Trophoblast cell (in vitro differentiated cells and primary cell): ENCODE data around the gene HABP2.

Experiments used
- DNase-seq, 2 donors: peaks; one replicate each; pipeline ENCODE4 v3.0.0-alpha.2; 2016
- H2AFZ ChIP-seq: 2 replicates; pipeline ENCODE4 v1.6.1; 2013; ENCODE audit warnings: low read length, moderate library complexity, mild to moderate bottlenecking; ENCODE audit not compliant: insufficient read depth, poor library complexity
- H2AK5ac ChIP-seq: 2 replicates; pipeline ENCODE4 v1.6.1; 2013; ENCODE audit warnings: mild to moderate bottlenecking, low read length
- H2BK120ac ChIP-seq: 2 replicates; pipeline ENCODE4 v1.6.1; 2013; ENCODE audit warnings: low read length, mild to moderate bottlenecking, moderate library complexity; ENCODE audit not compliant: insufficient read depth, poor library complexity
- H2BK12ac ChIP-seq: 2 replicates; pipeline ENCODE4 v1.6.1; 2013; ENCODE audit warnings: mild to moderate bottlenecking, low read length, moderate library complexity
- H2BK5ac ChIP-seq: 2 replicates; pipeline ENCODE4 v1.6.1; 2013; ENCODE audit warnings: low read length, low read depth, moderate library complexity, mild to moderate bottlenecking; ENCODE audit not compliant: poor library complexity
- H3K14ac ChIP-seq: 2 replicates; pipeline ENCODE4 v1.6.1; 2013; ENCODE audit warnings: mild to moderate bottlenecking, low read length
- H3K18ac ChIP-seq: 2 replicates; pipeline ENCODE4 v1.6.1; 2013; ENCODE audit warnings: mild to moderate bottlenecking, low read length
- H3K23ac ChIP-seq: 2 replicates; pipeline ENCODE4 v1.6.1; 2013; ENCODE audit warnings: low read length
- H3K27ac ChIP-seq: 2 replicates; pipeline ENCODE4 v1.5.1; 2013; ENCODE audit warnings: low read depth, mild to moderate bottlenecking, inconsistent platforms, low read length, moderate library complexity
- H3K27me3 ChIP-seq: 2 replicates; pipeline ENCODE4 v1.6.1; 2013; ENCODE audit warnings: inconsistent platforms, mild to moderate bottlenecking, low read length, moderate library complexity; ENCODE audit not compliant: insufficient read depth
- H3K36me3 ChIP-seq, 2 experiments: 1 replicate in 1 of 2; 2 replicates in 1 of 2; pipeline ENCODE4 v1.6.1; 2013; ENCODE audit warnings: low read length in 2 of 2, mild to moderate bottlenecking in 2 of 2, moderate library complexity in 1 of 2; ENCODE audit not compliant: insufficient read depth in 2 of 2, control insufficient read depth in 1 of 2
- H3K4ac ChIP-seq: 2 replicates; pipeline ENCODE4 v1.6.1; 2013; ENCODE audit warnings: low read depth, mild to moderate bottlenecking, low read length, moderate library complexity
- H3K4me1 ChIP-seq, 2 experiments: 1 replicate in 1 of 2; 2 replicates in 1 of 2; pipeline ENCODE4 v1.6.1; 2013; ENCODE audit warnings: low read length in 2 of 2, mild to moderate bottlenecking in 2 of 2, moderate library complexity in 1 of 2; ENCODE audit not compliant: insufficient read depth in 2 of 2, control insufficient read depth in 1 of 2
- H3K4me2 ChIP-seq: 2 replicates; pipeline ENCODE4 v1.6.1; 2013; ENCODE audit warnings: inconsistent platforms, mild to moderate bottlenecking, low read length, moderate library complexity
- H3K4me3 ChIP-seq: 2 replicates; pipeline ENCODE4 v1.5.1; 2013; ENCODE audit warnings: mild to moderate bottlenecking, low read depth, low read length, inconsistent platforms
- H3K79me1 ChIP-seq: one replicate; pipeline ENCODE4 v1.6.1; 2013; ENCODE audit warnings: low read length
- H3K79me2 ChIP-seq: 2 replicates; pipeline ENCODE4 v1.6.1; 2013; ENCODE audit warnings: low read length, mild to moderate bottlenecking; ENCODE audit not compliant: control insufficient read depth, insufficient read depth, poor library complexity
- H3K9ac ChIP-seq: 2 replicates; pipeline ENCODE4 v1.6.1; 2013; ENCODE audit warnings: mild to moderate bottlenecking, low read length
- H3K9me3 ChIP-seq: 2 replicates; pipeline ENCODE4 v1.6.1; 2013; ENCODE audit warnings: low read depth, mild to moderate bottlenecking, control low read depth, inconsistent platforms, low read length; ENCODE audit not compliant: insufficient read depth
- H4K12ac ChIP-seq: 2 replicates; pipeline ENCODE4 v1.6.1; 2013; ENCODE audit warnings: low read depth, mild to moderate bottlenecking, low read length, moderate library complexity
- H4K8ac ChIP-seq: 2 replicates; pipeline ENCODE4 v1.6.1; 2013; ENCODE audit warnings: low read depth, mild to moderate bottlenecking, low read length, moderate library complexity
- H4K91ac ChIP-seq: one replicate; pipeline ENCODE4 v1.6.1; 2013; ENCODE audit warnings: low read depth, mild to moderate bottlenecking, low read length, moderate library complexity
- WGBS: extraction: QIAGEN DNeasy Blood & Tissue Kit; methylation state at CpG from one replicate; pipeline ENCODE4 v1.1.7; 2013; ENCODE audit warnings: missing lambda C conversion rate; ENCODE audit not compliant: insufficient read length, insufficient coverage; ENCODE audit errors: extremely low coverage; 5-methylcytosine and 5-hydroxymethylcytosine counted together

Gene HABP2

DNA sequence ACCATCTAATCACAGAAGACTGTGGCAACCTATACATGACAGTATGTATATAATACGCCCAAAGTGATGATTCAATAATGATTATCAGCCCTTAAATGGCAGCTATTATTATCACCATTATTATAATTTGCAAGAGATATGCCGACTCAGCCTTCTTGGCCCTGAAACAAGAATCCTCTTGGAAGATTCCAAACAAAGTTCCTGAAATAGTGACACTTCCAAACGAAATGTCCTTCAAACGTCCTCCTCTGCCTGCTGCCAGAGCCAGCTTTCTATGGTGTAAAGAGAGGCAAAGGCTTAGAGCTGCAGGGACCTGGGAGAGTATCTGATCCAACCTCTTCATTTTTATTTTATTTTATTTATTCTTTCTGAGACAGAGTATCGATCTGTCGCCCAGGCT is 75.0 kb downstream of the HABP2 start:
- WGBS = no CpG with 5 or more reads among the region's 6 CpGs
- H2AK5ac ChIP-seq = no peak overlapping the region
- no peak overlapping the region for H2BK5ac ChIP-seq
- no peak overlapping the region for H3K4ac ChIP-seq
- H2BK120ac ChIP-seq = no peak overlapping the region
- H3K36me3 ChIP-seq = no peaks in the 10 kb centered on the region
- no peaks in the 10 kb centered on the region for H3K79me2 ChIP-seq
- no peak overlapping the region for H3K23ac ChIP-seq
- no peak overlapping the region for H3K18ac ChIP-seq
- H3K27ac ChIP-seq = no peak overlapping the region
- no peak overlapping the region for H3K4me2 ChIP-seq
- no peak overlapping the region for H2AFZ ChIP-seq
- no peak overlapping the region for H4K91ac ChIP-seq
- no peaks in the 10 kb centered on the region for H3K79me1 ChIP-seq
- DNase-seq = no peak
- no peaks in the 10 kb centered on the region for H3K9me3 ChIP-seq
- H2BK12ac ChIP-seq = no peak overlapping the region
- no peak overlapping the region for H4K12ac ChIP-seq
- H3K9ac ChIP-seq = no peak overlapping the region
- H3K4me3 ChIP-seq = no peak overlapping the region
- no peak overlapping the region for H3K14ac ChIP-seq
- no peaks in the 10 kb centered on the region for H3K4me1 ChIP-seq
- no peak overlapping the region for H4K8ac ChIP-seq
- no peaks in the 10 kb centered on the region for H3K27me3 ChIP-seq

DNA sequence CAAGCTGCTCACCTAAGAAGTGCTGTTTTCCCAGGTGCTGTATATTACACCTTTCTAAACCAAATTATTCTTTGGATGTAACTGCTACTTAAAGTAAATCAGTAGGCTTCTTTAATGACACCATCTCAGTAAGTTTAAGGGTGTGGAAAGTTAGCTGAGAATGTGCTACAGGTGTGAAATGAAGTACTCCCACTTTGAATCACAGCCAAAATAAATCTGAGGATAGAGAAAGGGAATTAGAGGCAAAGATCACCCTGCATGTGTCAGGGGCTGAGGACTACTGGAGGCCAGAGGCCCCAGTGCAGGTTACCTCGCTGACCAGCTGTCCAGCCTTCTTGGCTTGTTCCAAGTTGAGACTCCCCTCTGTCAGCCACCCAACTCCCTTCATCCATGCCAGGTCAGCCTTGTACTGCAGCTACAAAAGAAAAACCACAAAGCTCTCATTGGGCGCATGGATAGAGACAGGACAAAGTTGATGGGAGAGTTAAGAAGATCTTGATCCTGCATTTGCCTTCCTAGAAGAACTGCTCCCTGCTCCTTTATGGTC is 75.8 kb downstream of the HABP2 start:
- H3K18ac ChIP-seq = no peak overlapping the region
- H4K91ac ChIP-seq = no peak overlapping the region
- no peak for DNase-seq

DNA sequence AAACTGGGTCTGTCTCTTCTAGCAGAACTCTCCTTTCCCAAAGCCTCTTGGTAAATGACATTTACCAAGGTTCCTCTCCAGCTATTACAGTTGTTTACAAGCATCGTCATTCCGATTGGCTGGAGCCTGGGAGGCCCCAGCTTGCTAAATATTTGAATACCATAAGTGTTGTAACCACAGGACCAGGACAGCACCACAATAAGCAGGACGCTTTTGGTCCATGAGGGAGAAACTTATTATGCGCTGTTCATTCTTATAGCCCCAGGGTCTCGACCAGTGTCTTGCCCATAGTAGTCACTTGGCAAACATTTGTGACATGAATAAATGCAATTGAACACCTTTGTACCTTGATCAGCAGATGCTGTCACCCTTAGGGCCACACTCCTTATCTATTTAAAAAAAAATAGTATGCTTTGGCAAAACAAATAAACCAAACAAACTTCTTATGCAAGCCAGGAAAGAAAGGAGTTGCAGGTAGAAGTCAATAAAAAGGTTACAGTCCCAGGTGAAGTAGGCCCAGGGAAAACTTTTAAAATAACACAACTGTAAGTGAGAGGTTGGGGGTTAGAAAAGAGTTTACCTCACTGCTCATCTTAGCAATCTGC is 78.2 kb downstream of the HABP2 start:
- no peak overlapping the region for H2BK12ac ChIP-seq
- H3K79me1 ChIP-seq = no peaks in the 10 kb centered on the region
- H2AK5ac ChIP-seq = no peak overlapping the region
- no peaks in the 10 kb centered on the region for H3K27me3 ChIP-seq
- no peak overlapping the region for H4K12ac ChIP-seq
- WGBS = no CpG with 5 or more reads among the region's 5 CpGs
- no peak overlapping the region for H2BK5ac ChIP-seq
- no peak overlapping the region for H3K4me3 ChIP-seq
- DNase-seq = peak in 1 of 2 donors; percentile 61
- no peak overlapping the region for H3K27ac ChIP-seq
- no peaks in the 10 kb centered on the region for H3K4me1 ChIP-seq
- no peaks in the 10 kb centered on the region for H3K36me3 ChIP-seq
- no peak overlapping the region for H2AFZ ChIP-seq
- no peak overlapping the region for H4K8ac ChIP-seq
- H3K18ac ChIP-seq = no peak overlapping the region
- no peaks in the 10 kb centered on the region for H3K79me2 ChIP-seq
- H3K23ac ChIP-seq = no peak overlapping the region
- no peak overlapping the region for H3K4me2 ChIP-seq
- no peak overlapping the region for H4K91ac ChIP-seq
- H3K4ac ChIP-seq = no peak overlapping the region
- no peak overlapping the region for H2BK120ac ChIP-seq
- H3K9ac ChIP-seq = no peak overlapping the region
- H3K14ac ChIP-seq = no peak overlapping the region
- H3K9me3 ChIP-seq = peaks cover 1% of the 10 kb centered on the region

More for the DNA sequence above, 75.8 kb downstream of the HABP2 start:
- H3K14ac ChIP-seq = no peak overlapping the region
- H3K4me1 ChIP-seq = no peaks in the 10 kb centered on the region
- H3K23ac ChIP-seq = no peak overlapping the region
- no peak overlapping the region for H3K4ac ChIP-seq
- no peak overlapping the region for H3K9ac ChIP-seq
- H3K79me1 ChIP-seq = no peaks in the 10 kb centered on the region
- H2AFZ ChIP-seq = no peak overlapping the region
- no peak overlapping the region for H2AK5ac ChIP-seq
- no peaks in the 10 kb centered on the region for H3K36me3 ChIP-seq
- H2BK5ac ChIP-seq = no peak overlapping the region
- H3K27me3 ChIP-seq = no peaks in the 10 kb centered on the region
- H4K12ac ChIP-seq = no peak overlapping the region
- no peak overlapping the region for H3K4me3 ChIP-seq
- H3K79me2 ChIP-seq = no peaks in the 10 kb centered on the region
- H2BK120ac ChIP-seq = no peak overlapping the region
- H3K9me3 ChIP-seq = no peaks in the 10 kb centered on the region
- H3K4me2 ChIP-seq = no peak overlapping the region
- H4K8ac ChIP-seq = no peak overlapping the region
- H2BK12ac ChIP-seq = no peak overlapping the region
- WGBS = no CpG with 5 or more reads among the region's 2 CpGs
- no peak overlapping the region for H3K27ac ChIP-seq

DNA sequence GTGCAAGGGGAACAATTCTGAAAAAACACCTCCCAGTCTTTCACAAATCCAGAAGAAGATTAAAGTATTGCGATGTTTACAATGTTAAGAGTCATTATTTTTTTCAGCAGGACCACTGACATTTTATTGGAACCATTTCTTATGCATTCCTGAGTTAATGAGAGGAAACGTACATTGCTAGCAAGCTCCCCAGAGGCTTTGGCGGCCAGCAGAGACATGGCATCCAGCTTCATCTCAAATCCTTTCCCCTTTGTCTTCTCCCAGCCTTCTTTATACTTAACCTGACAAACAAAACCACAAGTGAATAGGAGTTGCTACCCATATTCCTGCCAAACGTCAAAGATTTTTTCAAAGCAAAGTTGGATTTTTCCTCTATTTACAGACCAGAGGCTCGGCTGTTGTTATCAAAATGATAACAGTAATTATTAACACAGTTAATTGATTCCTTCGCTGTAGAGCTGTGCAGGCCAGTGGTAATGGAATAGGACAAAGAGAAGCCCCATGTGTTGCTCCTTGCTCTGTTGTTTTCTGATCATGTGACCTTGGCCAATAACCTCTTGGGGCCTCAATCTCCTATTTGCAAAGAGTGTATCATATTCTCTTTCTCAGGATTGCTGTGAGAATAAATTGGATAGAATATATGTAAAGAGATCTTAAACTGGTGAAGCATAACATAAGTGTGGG is 79.0 kb downstream of the HABP2 start:
- no peak overlapping the region for H3K4me3 ChIP-seq
- H3K4me1 ChIP-seq = no peaks in the 10 kb centered on the region
- H3K9me3 ChIP-seq = peaks cover 1% of the 10 kb centered on the region
- no peak overlapping the region for H4K91ac ChIP-seq
- H3K9ac ChIP-seq = no peak overlapping the region
- no peaks in the 10 kb centered on the region for H3K79me1 ChIP-seq
- H3K14ac ChIP-seq = no peak overlapping the region
- no peak overlapping the region for H3K4me2 ChIP-seq
- no peak overlapping the region for H2BK5ac ChIP-seq
- no peak overlapping the region for H2BK12ac ChIP-seq
- no peak overlapping the region for H2BK120ac ChIP-seq
- H2AK5ac ChIP-seq = no peak overlapping the region
- DNase-seq = no peak
- H4K12ac ChIP-seq = no peak overlapping the region
- no CpG with 5 or more reads among the region's 6 CpGs for WGBS
- H4K8ac ChIP-seq = no peak overlapping the region
- no peak overlapping the region for H3K27ac ChIP-seq
- H2AFZ ChIP-seq = no peak overlapping the region
- H3K36me3 ChIP-seq = no peaks in the 10 kb centered on the region
- H3K27me3 ChIP-seq = no peaks in the 10 kb centered on the region
- no peak overlapping the region for H3K4ac ChIP-seq
- no peak overlapping the region for H3K18ac ChIP-seq
- H3K23ac ChIP-seq = no peak overlapping the region
- H3K79me2 ChIP-seq = no peaks in the 10 kb centered on the region
